Stimulated activated naive CD8-positive, alpha-beta T cell treated with anti-CD3 and anti-CD28 coated beads, Interleukin-15, Interleukin-2, amounts not matched to agents 100 U/mL and 50 U/mL, for 24 hours (primary cell): ENCODE results near the gene TTC23.
"Not testable (repeated sequence)": the region's sequence is repeated elsewhere in the genome, so short reads cannot be mapped to it uniquely, and the experiment has no call there.

Experiments used
- ATAC-seq: fragments of 150-1000 bp; cut with Tn5 transposase; one replicate; pipeline ENCODE4 v1.10.0; 2021
- DNase-seq: peaks from one replicate; pipeline ENCODE4 v3.0.0; 2021

Gene TTC23

GRCh38 chr15:99197856-99198255 lies 51.5 kb downstream of the TTC23 start:
- ATAC-seq, result no peak
- DNase-seq, result no peak

GRCh38 chr15:99192181-99192580 lies 57.2 kb downstream of the TTC23 start:
- DNase-seq, ATAC-seq: not testable (repeated sequence)

GRCh38 chr15:99187936-99188335 lies 61.4 kb downstream of the TTC23 start:
- no peak for ATAC-seq
- no peak for DNase-seq

GRCh38 chr15:99185414-99186130 lies 63.8 kb downstream of the TTC23 start:
- DNase-seq (no peak), ATAC-seq (no peak)

- no peak for DNase-seq
- ATAC-seq, result no peak
Observed at GRCh38 chr15:99182791-99183190, 66.6 kb downstream of the TTC23 start.

- no peak for DNase-seq
- no peak for ATAC-seq
Observed at GRCh38 chr15:99181545-99181971, 67.8 kb downstream of the TTC23 start.

- DNase-seq (no peak), ATAC-seq (no peak)
Observed at GRCh38 chr15:99180964-99181306, 68.4 kb downstream of the TTC23 start.

- ATAC-seq (no peak), DNase-seq (no peak)
Observed at GRCh38 chr15:99180086-99180963, 69.1 kb downstream of the TTC23 start.

- DNase-seq, result no peak
- ATAC-seq, result no peak
Observed at GRCh38 chr15:99177679-99178078, 71.7 kb downstream of the TTC23 start.

- DNase-seq, result no peak
- no peak for ATAC-seq
Observed at GRCh38 chr15:99176757-99177156, 72.6 kb downstream of the TTC23 start.

GRCh38 chr15:99174567-99175395 lies 74.6 kb downstream of the TTC23 start:
- ATAC-seq (no peak), DNase-seq (no peak)

GRCh38 chr15:99172989-99173388 lies 76.4 kb downstream of the TTC23 start:
- no peak for ATAC-seq
- DNase-seq, result no peak

- no peak for DNase-seq
- ATAC-seq, result no peak
Observed at GRCh38 chr15:99172171-99172570, 77.2 kb downstream of the TTC23 start.

- ATAC-seq, result no peak
- no peak for DNase-seq
Observed at GRCh38 chr15:99170476-99171065, 78.8 kb downstream of the TTC23 start.

- DNase-seq, result no peak
- ATAC-seq, result no peak
Observed at GRCh38 chr15:99169769-99170311, 79.5 kb downstream of the TTC23 start.

- ATAC-seq, result no peak
- DNase-seq, result no peak
Observed at GRCh38 chr15:99168601-99169580, 80.5 kb downstream of the TTC23 start.

GRCh38 chr15:99167640-99168039 lies 81.7 kb downstream of the TTC23 start:
- no peak for ATAC-seq

GRCh38 chr15:99167201-99167600 lies 82.2 kb downstream of the TTC23 start:
- no peak for DNase-seq
- ATAC-seq, result no peak

More at GRCh38 chr15:99167640-99168039, 81.7 kb downstream of the TTC23 start:
- no peak for DNase-seq

- DNase-seq (no peak), ATAC-seq (no peak)
Observed at GRCh38 chr15:99165956-99166689, 83.3 kb downstream of the TTC23 start.
